Right lobe of liver (tissue), 6 donors: Measurements from ENCODE around the gene CCNK. TPM values are rescaled to one million over a fixed set of nuclear protein-coding genes. Genes with fewer than 3 reads are reported as not detected.

ENCODE experiments used
- ATAC-seq, 4 donors: fragments of 200-7000 bp; cut with Tn5 transposase; one replicate each; pipeline ENCODE4 v1.9.1; 2020; ENCODE audit warnings: mild to moderate bottlenecking in 4 of 4, moderate library complexity in 4 of 4
- DNase-seq, 3 donors: peaks; one replicate each; pipeline ENCODE4 v3.0.0-alpha.2; 2020
- H3K27ac ChIP-seq, 3 donors: fragments of 200-600 bp; one replicate each; pipeline ENCODE4 v1.8.0; 2022
- H3K27me3 ChIP-seq, 2 donors: fragments of 200-600 bp; one replicate each; pipeline ENCODE4 v1.8.0; 2022
- H3K36me3 ChIP-seq, 4 donors: fragments of 200-600 bp; sonication (generic) in 1 of 4; one replicate each; pipeline versions ENCODE4 v1.5.1 to v1.8.0; 2017 to 2022; ENCODE audit warnings: control low read depth in 1 of 4
- H3K4me1 ChIP-seq, 4 donors: fragments of 200-600 bp; sonication (generic) in 1 of 4; one replicate each; pipeline versions ENCODE4 v1.5.1 to v1.8.0; 2017 to 2022; ENCODE audit warnings: control low read depth in 1 of 4
- H3K4me3 ChIP-seq, 3 donors: fragments of 200-600 bp; one replicate each; pipeline ENCODE4 v1.8.0; 2022
- H3K9me3 ChIP-seq, 4 donors: fragments of 200-600 bp; sonication (generic) in 1 of 4; one replicate each; pipeline versions ENCODE4 v1.5.1 to v1.8.0; 2017 to 2022; ENCODE audit warnings: control low read depth in 1 of 4
- CTCF ChIP-seq, 4 donors: fragments of 200-600 bp in 3 of 4; fragments of 450-650 bp in 1 of 4; IDR thresholded peaks; one replicate each; pipeline versions ENCODE4 v1.5.1 to v1.8.0; 2016 to 2022; ENCODE audit warnings: antibody characterized with exemption in 4 of 4, mild to moderate bottlenecking in 2 of 4
- POLR2A ChIP-seq: fragments of 450-650 bp; IDR thresholded peaks from one replicate; pipeline ENCODE4 v1.6.1; 2017; ENCODE audit warnings: antibody characterized with exemption, mild to moderate bottlenecking
- WGBS: methylation state at CpG from one replicate; pipeline ENCODE4 v1.1.6; 2018; ENCODE audit warnings: low coverage, low lambda C conversion rate; ENCODE audit not compliant: insufficient coverage; ENCODE audit errors: missing lambda C conversion rate; 5-methylcytosine and 5-hydroxymethylcytosine counted together
- intact Hi-C, 2 donors: fragments of 100-400 bp; cut with DNase I; formaldehyde crosslinking; loops; one replicate each; pipeline versions ENCODE4 v1.11.2 to v1.14.1; 2022
- total RNA-seq, 6 experiments: library from RNA; depleted of rRNA in 2 of 6; stranded (reverse); fragments of >200 nt in 2 of 6; fragmentation: NEBNext Ultra II Directional in 3 of 6; extraction: Animal tissue kit (Norgen Biotek cat#: 25700) in 3 of 6; gene quantifications; one replicate each; pipeline versions ENCODE4 v1.1.0 to v1.2.4, GENCODE V29; 2016 to 2023
- donor health status: DM: no; HTN: yes; CAD: no.
- donor health status: DM: no; HTN: no; CAD: no.
- donor health status: DM: no; HTN: no; CAD: no.
- donor health status: DM: no; HTN: yes; CAD: no.
- donor health status: DM: no; HTN: yes; CAD: no.

CCNK gene
- total RNA-seq, 6 experiments from 2014 or later = 11.8 to 23.4 (median 15.4) TPM

DNA sequence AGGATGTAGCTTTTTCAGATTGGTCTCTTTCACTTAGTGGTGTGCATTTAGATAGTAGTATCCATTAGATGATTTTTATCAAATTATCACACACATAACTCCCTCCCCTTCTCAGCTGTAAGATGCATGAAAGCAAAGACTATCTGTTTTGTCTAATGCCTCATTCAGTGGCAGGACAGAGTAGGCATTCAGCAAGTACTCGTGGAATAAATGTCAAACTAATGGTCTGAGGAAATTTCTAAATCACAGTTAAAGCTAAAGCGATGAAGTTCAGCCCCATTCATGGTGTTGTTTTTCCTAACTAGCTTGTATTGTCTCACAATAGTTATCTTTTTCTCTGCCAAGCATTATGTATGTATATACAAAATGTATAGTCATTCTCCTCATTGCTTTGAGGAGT lies 16.1 kb downstream of the CCNK start:
- Histone ChIP-seq H3K36me3 (peaks cover 0 to 83% (median 20%) of the 10 kb centered on the region in 4 donors), H3K27me3 (no peaks in the 10 kb centered on the region), H3K9me3 (no peaks in the 10 kb centered on the region), H3K27ac (no peak overlapping the region), H3K4me3 (no peak overlapping the region), H3K4me1 (no peaks in the 10 kb centered on the region)
- no peak for DNase-seq
- TF ChIP-seq POLR2A = no peak
- no peak for TF ChIP-seq CTCF (IDR thresholded peaks at IDR 0.05)
- intact Hi-C loops = no loop called here
- 84% methylated on average over 2 of the region's 2 CpGs for WGBS
- ATAC-seq = no peak

- Histone ChIP-seq H3K27ac (no peak overlapping the region), H3K9me3 (no peaks in the 10 kb centered on the region), H3K36me3 (peaks cover 0 to 84% (median 21%) of the 10 kb centered on the region in 4 donors), H3K4me1 (no peaks in the 10 kb centered on the region), H3K4me3 (no peak overlapping the region), H3K27me3 (no peaks in the 10 kb centered on the region)
- intact Hi-C loops = no loop called here
- no peak for ATAC-seq
- DNase-seq = no peak
- no peak for TF ChIP-seq POLR2A
- no peak for TF ChIP-seq CTCF (IDR thresholded peaks at IDR 0.05)
- 68% methylated on average over 2 of the region's 3 CpGs for WGBS
Measured at GRCh38 chr14:99497894-99498293, 16.7 kb downstream of the CCNK start.

DNA sequence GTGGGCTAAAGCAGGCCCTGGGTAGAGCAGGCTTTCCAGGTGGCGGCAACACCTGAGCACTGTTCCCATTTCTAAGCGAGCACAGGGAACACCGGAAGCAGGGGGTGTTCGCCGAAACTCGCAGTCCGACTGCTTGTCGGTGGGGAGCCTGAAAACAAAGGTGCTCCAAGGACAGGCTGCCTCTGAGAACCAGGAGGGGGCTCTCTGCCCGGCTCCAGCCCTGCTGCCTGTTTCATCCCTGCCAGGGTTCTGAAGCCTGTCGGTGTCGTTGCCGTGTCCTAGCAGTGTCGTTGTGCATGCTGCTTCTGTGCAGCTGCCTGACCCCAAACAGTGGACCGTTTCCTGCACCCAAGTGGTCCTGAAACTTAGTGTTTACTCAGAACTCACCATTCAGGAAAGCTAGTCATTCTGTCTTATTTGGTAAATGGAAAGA lies 21.8 kb downstream of the CCNK start:
- no peaks in the 10 kb centered on the region for H3K9me3 ChIP-seq
- H3K4me1 ChIP-seq = no peaks in the 10 kb centered on the region
- peaks cover 4 to 72% (median 27%) of the 10 kb centered on the region in 4 donors for H3K36me3 ChIP-seq
- H3K27me3 ChIP-seq = no peaks in the 10 kb centered on the region
- DNase-seq = no peak
- intact Hi-C loops = no loop called here
- no peak overlapping the region for H3K4me3 ChIP-seq
- no peak overlapping the region for H3K27ac ChIP-seq
- ATAC-seq = no peak
- WGBS = 81% methylated on average over 7 of the region's 14 CpGs
- TF ChIP-seq CTCF (IDR thresholded peaks at IDR 0.05) = no peak
- no peak for TF ChIP-seq POLR2A

GRCh38 chr14:99503848-99504453 lies 22.7 kb downstream of the CCNK start:
- TF ChIP-seq POLR2A (no peak), CTCF (IDR thresholded peaks at IDR 0.05) (no peak)
- Histone ChIP-seq H3K36me3 (peaks cover 4 to 66% (median 27%) of the 10 kb centered on the region in 4 donors), H3K4me1 (peaks cover 0 to 6% (median 3%) of the 10 kb centered on the region in 4 donors), H3K9me3 (no peaks in the 10 kb centered on the region), H3K27me3 (no peaks in the 10 kb centered on the region), H3K4me3 (no peak overlapping the region), H3K27ac (no peak overlapping the region)
- no peak for DNase-seq
- WGBS = 100% methylated on average over 2 of the region's 4 CpGs
- ATAC-seq = no peak
- intact Hi-C loops = no loop called here
